Measurements from ENCODE around the gene TMC7.
"Not testable (repeated sequence)": the region's sequence is repeated elsewhere in the genome, so short reads cannot be mapped to it uniquely, and the experiment has no call there.

The TMC7 gene

DNA sequence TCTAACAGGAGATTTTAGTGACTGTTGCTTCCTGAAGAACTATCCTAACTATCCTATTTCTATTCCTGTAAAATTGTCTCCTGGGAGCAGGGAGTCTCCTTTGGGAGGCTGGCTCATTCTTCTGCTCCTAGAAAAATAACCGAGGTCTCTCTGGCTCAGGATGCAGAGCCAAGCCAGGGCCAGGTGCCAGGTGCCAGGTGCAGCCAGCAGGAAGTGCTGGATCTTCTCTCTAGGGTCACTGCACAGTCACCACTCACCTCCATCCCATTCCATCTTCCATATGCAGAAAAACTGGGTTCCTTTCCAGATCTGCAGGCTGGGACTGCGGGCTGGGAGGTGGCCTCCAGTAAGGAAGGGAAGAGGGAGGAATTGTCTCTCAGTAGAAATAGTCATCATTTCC is 3.8 kb upstream of the TMC7 start:
- DNase-seq (ENCODE audit: low read depth), result no peak

DNA sequence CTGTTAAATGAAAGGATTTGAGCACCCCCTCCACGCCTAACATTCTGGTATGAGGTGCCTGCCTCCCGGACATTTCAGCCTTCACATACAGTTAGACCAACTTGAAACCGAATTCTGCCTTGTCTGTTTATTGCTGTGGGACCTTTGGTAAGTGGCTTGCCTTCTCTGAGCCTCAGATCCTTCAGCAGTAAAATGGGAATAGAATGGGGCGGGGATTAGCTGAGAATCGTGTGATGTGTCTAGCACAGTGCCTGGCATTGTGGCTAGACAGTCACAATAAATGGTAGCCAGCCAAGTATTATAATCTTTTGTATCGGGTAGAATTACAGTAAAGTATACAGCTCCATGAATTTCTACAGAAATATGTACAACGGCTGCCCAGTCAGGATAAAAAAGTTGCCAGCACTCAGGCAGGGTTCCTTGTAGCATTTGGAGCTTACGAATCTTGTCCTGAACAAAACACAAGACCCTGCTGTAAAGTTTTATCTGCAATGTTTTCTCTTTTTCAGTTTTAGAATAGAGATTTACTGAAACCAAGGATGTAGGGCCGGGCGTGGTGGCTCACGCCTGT is 786 bp downstream of the TMC7 start:
- DNase-seq (ENCODE audit: low read depth), result no peak

DNA sequence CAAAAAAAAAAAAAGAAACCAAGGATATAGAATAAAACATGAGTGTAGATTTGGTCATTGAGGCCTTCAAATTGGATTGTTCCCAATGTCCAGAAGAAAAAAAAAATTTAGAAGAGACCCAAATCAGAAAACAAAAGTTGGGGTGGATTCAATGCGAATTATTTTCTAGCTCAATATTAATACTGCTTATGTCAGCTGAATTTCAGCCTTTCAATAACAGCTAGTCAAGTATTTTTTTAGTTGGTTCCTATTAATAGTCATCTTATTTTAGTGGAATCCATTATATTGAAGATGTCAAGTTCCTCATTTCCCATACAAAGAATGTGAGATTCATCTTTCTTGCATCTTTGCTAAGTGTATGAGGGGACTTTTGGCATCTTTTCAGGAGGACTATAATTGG is 1.5 kb downstream of the TMC7 start:
- not testable (repeated sequence) for DNase-seq (ENCODE audit: low read depth)

DNA sequence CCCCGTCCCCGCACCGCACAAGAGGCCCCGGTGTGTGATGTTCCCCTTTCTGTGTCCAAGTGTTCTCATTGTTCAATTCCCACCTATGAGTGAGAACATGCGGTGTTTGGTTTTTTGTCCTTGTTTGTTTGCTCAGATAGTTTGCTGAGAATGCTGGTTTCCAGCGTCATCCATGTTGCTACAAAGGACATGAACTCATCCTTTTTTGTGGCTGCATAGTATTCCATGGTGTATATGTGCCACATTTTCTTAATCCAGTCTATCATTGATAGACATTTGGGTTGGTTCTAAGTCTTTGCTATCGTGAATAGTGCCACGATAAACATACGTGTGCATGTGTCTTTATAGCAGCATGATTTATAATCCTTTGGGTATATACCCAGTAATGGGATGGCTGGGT is 8.0 kb downstream of the TMC7 start:
- DNase-seq (ENCODE audit: low read depth), result not testable (repeated sequence)

DNA sequence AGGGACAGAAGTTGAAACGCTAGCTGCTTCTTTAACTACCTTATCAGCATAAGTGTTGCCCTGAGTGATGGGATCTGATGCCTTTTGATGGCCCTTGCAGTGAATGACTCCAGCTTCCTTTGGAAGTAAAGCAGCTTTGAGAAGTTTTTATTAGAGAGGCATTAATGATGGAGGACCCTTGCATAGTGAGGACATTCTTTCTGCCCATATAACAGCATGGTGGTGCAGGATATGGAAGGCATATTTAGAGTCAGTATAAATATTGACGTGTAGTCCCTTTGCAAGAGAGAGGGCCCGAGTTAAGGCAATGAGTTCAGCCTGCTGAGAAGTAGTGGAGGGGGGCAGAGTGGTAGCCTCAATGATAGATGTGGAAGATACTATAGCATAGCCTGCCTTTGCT is 9.8 kb downstream of the TMC7 start:
- DNase-seq (ENCODE audit: low read depth), result not testable (repeated sequence)

DNA sequence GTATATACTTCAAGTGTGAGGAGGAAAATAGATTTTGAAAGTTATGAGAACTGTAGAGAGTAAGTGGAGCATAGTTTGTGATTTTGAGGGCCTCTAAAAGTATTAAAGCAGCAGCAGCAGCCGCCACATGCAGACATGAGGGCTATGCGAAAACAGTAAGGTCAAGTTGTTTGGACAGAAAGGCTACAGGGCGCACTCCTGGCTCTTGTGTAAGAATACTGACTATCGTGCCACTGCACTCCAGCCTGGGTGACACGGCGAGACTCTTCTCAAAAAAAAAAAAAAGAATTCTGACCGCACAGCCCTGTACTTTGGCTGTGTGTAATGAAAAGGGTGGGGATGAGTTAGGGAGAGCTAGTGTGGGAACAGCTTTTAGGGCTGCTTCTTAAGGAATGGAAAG is 10.4 kb downstream of the TMC7 start:
- not testable (repeated sequence) for DNase-seq (ENCODE audit: low read depth)

DNA sequence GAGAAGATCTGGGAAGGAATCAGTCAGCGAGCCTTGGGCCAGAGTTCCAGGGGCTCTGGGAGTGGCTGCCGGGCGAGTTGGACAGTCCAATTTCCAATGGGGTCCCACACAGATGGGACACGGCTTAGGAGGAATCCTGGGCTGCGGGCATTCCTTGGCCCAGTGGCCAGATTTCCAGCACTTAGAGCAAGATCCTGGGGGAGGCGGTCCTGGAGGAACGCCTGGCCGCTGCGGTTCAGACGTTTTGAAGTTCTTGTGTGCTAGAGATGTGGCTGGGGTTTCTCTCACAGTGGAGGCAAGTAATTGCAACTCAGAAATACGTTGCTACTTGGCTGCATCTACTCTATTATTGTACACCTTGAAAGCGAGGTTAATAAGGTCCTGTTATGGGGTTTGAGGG is 11.7 kb downstream of the TMC7 start:
- DNase-seq (ENCODE audit: low read depth), result not testable (repeated sequence)

DNA sequence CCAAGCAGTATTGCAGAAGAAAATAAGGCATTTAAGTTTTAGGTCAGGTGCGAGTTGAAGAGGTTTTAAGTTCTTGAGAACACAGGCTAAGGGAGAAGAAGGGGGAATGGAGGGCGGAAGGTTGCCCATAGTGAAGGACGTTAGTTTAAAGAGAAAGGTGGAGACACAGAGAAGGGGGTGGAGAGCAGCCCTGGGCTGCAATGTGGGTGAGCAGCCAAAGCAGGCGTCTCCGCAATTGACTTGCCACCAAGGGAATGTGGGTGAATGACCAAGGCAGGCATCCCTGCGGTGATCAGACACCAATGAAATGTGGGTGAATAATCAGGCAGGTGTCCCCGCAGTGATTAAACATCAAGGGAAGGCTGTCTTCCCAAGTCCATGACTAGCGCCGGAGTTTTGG is 12.8 kb downstream of the TMC7 start:
- not testable (repeated sequence) for DNase-seq (ENCODE audit: low read depth)

DNA sequence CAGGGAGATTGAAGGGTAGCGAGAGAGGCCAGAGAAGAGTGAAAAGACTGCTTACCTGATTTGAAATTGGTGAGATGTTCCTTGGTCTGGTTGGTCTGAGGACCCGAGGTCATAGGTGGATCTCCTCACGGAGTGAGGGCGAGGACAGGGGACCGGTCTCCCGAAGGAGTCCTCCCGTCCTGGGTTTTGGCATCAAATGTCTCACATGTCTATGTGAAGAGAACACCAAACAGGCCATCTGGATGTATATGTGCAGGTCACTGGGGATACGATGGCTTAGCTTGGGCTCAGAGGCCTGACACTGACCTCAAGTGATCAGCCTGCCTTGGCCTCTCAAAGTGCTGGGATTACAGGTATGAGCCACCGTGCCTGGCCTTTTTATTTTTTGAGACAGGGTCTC is 13.3 kb downstream of the TMC7 start:
- DNase-seq (ENCODE audit: low read depth), result not testable (repeated sequence)

DNA sequence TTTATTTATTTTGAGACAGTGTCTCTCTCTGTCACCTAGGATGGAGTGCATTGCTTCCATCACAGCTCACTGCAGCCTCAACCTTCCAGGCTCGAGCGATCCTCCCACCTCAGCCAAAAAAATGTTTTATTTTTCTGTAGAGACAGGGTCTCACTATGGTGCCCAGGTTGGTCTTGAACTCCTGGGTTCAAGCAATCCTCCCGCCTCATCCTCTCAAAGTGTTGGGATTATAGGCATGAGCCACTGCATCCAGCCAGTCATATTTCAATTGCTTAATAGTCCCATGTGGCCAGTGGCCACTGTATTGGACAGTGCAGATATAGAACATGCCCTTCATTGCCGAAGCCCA is 15.3 kb downstream of the TMC7 start:
- no peak for DNase-seq (ENCODE audit: low read depth)

DNA sequence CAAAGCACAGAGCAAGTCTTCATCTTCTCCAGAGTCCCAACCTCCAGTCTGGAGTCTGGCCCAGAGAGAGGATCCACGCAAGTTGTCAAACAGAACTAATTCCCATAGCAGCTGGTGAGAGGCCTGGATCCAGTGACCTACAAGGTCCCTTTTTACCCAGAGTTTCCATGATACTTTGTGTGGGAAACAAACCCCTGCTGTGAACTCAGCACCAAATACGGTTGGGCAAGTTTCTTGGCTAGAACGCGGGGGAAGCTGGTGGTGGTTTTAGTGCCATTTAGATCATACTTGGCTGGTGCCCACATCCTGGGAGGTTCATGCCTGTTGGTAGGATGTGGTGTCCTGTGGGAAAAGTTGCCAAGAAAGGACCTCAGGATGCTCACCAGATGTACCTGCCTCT is 18.1 kb downstream of the TMC7 start:
- no peak for DNase-seq (ENCODE audit: low read depth)

DNA sequence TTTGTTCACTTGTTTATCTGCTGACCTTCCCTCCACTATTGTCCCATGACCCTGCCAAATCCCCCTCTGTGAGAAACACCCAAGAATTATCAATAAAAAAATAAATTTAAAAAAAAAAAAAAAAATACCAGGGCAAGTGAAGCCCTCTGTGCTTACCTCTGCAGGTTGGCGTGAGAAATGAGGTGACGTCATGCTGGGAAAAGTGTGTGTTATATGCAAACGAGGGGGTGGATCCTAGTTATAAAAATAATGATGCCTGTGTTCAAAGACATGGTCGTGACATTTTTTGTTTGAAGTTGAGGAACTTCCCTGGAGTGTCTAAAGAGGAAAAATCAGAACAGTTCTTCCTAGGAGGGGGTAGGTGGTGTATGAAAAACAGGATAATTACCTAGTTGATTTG is 20.2 kb downstream of the TMC7 start:
- DNase-seq (ENCODE audit: low read depth), result no peak

DNA sequence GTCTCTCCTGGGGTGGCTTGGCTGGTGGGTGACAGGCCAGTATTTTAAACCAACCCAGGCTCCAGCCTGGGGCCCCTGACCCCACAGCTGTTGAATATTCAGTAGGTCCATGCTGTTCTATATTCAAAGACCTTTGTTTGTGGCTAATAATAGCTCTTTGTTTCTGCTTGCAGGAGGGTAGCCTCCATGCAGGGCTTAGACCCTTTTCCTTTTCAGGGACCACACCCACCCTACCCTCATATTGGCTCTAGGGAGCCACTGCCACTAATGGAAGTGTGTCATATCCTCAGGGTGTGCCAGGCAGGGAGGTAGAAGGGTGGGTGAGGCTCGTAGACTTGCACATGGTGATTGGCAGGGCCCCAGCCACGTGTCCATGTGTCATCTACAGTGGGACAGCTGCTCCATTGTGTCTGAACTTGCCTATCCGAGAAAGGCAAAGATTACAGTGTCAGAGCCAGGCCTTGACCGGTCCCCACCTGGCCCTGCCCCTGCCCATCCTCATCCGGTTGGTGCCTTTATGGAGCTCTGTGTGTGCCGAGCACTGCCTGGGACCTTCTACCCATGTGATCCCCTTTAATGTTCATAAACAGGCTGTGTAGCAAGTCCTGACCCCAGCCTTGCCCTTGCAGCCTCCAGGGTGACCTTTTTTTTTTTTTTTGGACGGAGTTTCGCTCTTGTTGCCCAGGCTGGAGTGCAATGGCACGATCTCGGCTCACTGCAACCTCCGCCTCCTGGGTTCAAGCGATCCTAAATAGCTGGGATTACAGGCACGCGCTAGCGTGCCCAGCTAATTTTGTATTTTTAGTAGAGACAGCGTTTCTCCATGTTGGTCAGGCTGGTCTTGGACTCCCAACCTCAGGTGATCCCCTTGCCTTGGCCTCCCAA is 22.1 kb downstream of the TMC7 start:
- no peak for DNase-seq (ENCODE audit: low read depth)

DNA sequence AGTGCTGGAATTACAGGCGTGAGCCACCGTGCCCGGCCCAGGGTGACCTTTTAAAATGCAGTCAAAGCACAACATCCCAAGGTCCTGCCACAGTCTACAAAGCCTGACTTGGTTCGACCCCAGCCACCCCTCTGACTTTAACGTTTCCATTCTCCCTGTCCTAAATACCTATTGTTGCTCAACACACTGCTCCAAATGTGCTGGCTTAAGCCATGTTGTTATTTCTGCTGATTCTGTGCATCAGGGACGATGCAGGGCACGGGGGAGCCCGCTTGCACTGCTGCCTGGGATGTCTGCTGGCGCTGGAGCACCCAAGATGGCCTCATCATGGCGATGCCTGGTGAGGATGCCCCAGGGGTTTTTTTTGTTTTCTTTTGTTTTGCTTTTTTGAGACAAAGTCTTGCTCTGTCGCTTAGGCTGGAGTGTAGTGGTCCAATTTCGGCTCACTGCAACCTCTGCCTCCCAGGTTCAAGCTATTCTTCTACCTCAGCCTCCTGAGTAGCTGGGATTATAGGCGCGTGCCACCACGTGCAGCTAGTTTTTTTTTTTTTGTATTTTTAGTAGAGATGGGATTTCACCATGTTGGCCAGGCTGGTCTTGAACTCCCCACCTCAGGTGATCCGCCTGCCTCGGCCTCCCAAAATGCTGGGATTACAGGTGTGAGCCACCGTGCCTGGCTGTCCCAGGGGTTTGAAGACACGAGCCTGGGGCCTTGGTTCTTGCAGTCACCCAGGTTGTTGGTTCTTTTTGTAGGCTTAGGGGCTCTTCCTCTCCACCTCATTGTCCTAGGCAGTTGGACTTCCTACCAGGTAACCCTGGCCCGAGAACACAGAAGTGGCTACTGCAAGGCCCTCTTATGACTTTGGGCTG is 22.9 kb downstream of the TMC7 start:
- no peak for DNase-seq (ENCODE audit: low read depth)

DNA sequence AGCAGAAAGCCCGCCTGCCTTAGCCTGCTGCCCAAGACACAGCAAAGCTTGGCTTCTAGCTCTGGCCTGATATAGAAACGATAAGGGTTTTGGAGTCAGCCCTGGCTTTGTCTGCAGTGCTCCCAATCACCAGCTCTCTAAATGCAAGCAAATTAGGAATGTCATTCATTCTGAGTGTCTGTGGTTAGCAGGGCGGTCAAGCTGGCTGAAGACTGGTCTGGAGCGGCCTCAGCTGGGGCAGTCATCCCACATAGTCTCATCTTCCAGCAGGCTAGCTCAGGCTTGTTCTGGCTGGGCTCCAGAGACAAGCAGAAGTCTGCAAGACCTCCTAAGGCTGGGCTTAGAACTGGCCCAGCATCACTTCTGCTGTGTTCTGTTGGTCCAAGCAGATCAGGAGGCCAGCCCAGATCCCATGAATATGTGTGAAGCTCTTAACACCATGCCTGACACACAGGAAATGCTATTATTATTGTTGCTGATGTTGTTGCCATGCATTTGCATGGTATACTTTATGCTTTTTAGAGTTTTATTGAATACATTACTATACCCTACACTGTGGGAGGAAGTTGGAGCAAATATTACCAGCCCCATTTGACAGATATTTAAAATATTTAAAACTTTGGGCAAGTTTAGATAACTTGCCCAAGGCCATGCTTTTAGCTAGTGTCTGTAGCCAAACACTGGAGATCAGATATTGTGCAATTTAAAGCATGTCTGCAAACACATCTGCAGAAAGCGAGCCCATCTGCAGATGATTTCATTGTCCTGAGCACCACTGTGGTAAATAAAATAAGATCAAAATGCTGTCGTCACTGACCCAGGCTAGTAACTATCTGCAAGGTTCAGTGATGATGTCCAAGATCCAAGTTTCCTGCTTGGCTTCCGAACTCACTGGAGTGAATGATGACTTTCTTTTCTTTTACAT is 24.8 kb downstream of the TMC7 start:
- no peak for DNase-seq (ENCODE audit: low read depth)

DNA sequence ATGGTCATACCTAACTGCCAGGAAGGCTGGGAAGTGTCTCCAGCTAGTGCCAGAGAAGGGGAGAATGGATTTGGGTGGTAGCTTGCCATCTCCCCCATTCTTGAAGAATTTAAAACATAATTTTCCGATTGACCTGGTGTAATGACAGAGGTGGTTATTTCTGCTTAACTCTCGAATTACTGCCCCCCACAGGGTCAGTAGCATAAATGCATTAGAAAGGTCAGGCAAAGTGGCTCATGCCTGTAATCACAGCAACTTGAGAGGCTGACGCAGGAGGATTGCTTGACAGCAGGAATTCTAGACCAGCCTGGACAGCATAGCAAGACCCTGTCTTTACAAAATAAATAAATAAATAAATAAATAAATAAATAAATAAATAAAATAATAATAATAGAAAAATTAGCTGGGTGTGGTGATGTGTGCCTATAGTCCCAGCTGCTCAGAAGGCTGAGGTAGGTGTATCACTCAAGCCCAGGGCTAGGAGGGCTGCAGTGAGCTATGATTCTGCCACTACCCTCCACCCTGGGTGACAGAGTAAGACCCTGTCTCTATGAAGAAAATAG is 27.5 kb downstream of the TMC7 start:
- DNase-seq (ENCODE audit: low read depth), result no peak

DNA sequence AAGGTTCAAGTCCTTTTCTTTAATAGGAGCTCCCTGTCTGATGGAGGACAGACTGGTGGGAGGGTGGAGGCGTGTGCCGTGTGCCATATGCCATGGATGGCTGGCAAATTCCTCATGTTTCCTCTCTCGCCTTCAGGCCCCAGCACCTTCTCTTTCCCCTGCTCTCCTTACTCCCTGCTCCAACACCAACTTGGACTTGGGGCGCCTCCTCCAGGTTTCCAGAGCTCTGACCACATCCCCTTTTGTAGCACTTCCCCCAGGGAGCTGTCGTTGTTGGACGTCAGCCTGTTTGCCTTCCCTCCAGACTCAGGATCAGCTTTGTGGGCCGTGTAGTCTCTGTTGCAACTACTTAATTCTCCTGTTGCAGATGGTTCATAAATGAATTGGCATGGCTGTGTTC is 30.7 kb downstream of the TMC7 start:
- no peak for DNase-seq (ENCODE audit: low read depth)

DNA sequence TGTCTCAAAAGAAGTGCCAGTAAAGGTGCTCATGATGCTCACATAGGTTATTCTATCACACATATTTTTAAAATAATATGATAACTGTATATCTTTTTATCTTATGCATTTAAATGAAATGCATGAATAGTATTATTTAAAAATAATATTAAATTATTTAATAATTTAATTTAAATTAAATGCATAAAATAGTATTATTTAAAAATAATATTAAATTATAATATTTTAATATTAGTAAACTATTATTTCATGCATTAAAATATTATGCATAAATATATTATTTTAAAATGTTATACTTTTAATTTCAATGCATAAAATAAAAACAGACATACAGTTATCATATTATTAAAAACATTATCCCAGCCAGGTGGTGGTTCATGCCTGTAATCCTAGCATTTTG is 33.4 kb downstream of the TMC7 start:
- DNase-seq (ENCODE audit: low read depth), result no peak

DNA sequence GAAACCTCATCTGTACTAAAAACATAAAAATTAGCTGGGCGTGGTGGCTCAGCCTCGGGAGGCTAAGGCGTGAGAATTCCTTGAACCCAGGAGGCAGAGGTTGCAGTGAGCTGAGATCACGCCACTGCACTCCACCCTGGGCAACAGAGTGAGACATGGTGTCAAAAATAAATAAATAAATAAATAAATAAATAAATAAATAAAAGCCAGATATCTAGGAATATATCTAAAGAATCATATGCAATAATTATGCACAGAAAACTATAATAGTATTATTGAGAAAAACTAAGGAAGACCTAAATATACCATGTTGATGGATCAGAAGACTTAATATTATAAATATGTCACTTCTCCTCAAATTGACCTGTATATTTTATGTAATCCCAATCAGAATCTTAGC is 37.0 kb downstream of the TMC7 start:
- DNase-seq (ENCODE audit: low read depth), result no peak

DNA sequence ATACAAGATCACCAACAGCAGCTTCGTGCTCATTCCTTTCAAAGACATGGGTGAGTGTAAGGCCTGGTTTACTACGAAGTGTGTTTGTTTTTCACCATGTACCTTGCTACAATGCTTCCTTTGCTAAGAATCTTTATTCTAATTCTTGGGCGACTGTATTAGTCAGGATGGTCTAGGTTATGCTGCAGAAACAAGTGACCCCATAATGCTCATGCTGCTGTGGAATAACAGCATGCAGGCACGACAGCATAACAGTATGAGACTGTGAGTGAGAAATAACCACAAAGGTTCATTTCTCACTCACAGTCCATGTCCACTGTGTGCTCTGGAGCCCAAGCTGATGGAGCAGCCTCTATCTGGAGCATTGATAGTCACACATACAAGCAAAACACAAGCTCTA is 38.0 kb downstream of the TMC7 start:
- DNase-seq (ENCODE audit: low read depth), result no peak

DNA sequence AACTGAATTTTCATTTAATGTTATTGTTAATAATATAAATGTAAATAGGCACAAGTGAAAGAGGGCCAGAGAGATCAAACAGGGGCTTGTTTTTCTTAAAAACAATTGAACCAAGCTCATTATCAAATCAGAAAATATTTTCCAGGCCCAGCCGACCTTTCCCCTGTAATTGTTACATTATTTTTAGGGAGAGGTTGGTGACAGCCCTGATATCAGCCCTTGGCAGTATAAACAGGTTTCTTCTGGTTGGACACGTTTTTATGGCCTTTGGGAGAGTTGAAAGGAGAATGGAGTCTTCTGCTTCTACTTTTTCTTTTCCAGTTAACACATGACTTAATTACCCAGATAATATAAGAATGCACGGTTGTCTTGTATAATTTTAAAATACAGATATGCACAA is 43.7 kb downstream of the TMC7 start:
- no peak for DNase-seq (ENCODE audit: low read depth)

DNA sequence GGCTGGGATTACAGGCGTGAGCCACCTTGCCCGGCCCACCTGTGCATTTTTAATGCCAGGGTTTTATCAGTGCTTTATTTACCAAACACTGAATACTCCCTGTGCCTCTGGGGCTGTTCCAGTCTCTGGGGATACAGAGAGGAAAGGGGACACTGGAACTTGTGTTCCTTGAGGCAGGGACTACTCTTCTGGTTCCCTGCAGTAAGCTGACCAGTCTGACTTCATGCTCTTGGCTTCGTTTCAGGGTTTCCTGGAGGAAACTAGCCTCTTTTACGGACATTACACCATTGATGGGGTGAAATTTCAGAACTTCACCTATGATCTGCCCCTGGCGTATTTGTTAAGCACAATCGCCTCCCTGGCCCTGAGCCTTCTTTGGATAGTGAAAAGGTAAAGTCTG is 46.2 kb downstream of the TMC7 start:
- DNase-seq (ENCODE audit: low read depth), result no peak
